Measurements from ENCODE around the gene VTA1. TPM values are rescaled to one million over a fixed set of nuclear protein-coding genes. Genes with fewer than 3 reads are reported as not detected.
"Not testable (repeated sequence)": the region's sequence is repeated elsewhere in the genome, so short reads cannot be mapped to it uniquely, and the experiment has no call there.

The VTA1 gene
- total and polyA plus RNA-seq, 2 of the 4 experiments (the other 2 are of a cell fraction) = 60.9 to 120 TPM

- H3K18ac ChIP-seq (ENCODE audit: low read depth, low read length); H3K56ac ChIP-seq (ENCODE audit: extremely low read depth, insufficient read depth, low read length); intact Hi-C loops (cut with micrococcal nuclease); H2BK20ac ChIP-seq (ENCODE audit: low read depth, low read length); H3K9me3 ChIP-seq (ENCODE audit: control insufficient read depth, insufficient read depth, low read length); H3K23ac ChIP-seq (ENCODE audit: low read depth, low read length); H2AK5ac ChIP-seq (ENCODE audit: low read depth, low read length); BruUV-seq (replicated peaks); in situ Hi-C loops (cut with MboI; ENCODE audit: low sequenced_read_pairs); H3K4me1 ChIP-seq (ENCODE audit: control insufficient read depth, insufficient read depth, low read length); DNase-seq; H4K8ac ChIP-seq (ENCODE audit: low read depth in 2 of 2, low read length in 2 of 2); H3K27ac ChIP-seq (ENCODE audit: insufficient read depth, low read length); H4K20me1 ChIP-seq (ENCODE audit: insufficient read depth, low read length); H3K9me1 ChIP-seq (ENCODE audit: insufficient read depth, low read length); H4K91ac ChIP-seq (ENCODE audit: insufficient read depth, low read depth, low read length); H3K4ac ChIP-seq (ENCODE audit: low read depth, low read length); dilution Hi-C loops (cut with HindIII; ENCODE audit: low sequenced_read_pairs, unreplicated experiment); H3K4me3 ChIP-seq (ENCODE audit: insufficient read depth, low read depth, low read length); H3K9ac ChIP-seq (ENCODE audit: low read depth, low read length); H2BK5ac ChIP-seq (ENCODE audit: low read depth, low read length, poor library complexity, severe bottlenecking); H3K27me3 ChIP-seq (ENCODE audit: control insufficient read depth, insufficient read depth, low read length); ATAC-seq (ENCODE audit: low read depth); H3K4me2 ChIP-seq (ENCODE audit: low read depth, low read length); H3K14ac ChIP-seq (replicated peaks; ENCODE audit: low read depth, low read length); H3K36me3 ChIP-seq (ENCODE audit: control insufficient read depth, insufficient read depth, low read length); H2AFZ ChIP-seq (replicated peaks; ENCODE audit: low read length, poor library complexity); H4K5ac ChIP-seq (ENCODE audit: low read depth, low read length); H2BK120ac ChIP-seq (ENCODE audit: low read depth, low read length); POLR2A ChIA-PET (ENCODE audit: unreplicated experiment); H2BK15ac ChIP-seq (ENCODE audit: low read depth, low read length); H2AK9ac ChIP-seq (replicated peaks; ENCODE audit: low read depth, low read length, poor library complexity): not testable (repeated sequence)
- peaks cover 0 to 12% of the 10 kb centered on the region in 2 experiments; a peak in 2 of 4 replicates for H3K79me1 ChIP-seq (ENCODE audit: low read depth in 1 of 2, low read length in 2 of 2)
- CTCF ChIA-PET = interaction anchor here (0.6 to 0.7 kb wide), 2 partner anchors 30 to 42 kb away, joined by 6 to 7 read pairs; partner anchors contain the start of gene NMBR
- 80% methylated on average over 1 of the region's 8 CpGs; no CpG with 5 or more reads in 1 of the 2 experiments for WGBS, 2 experiments (ENCODE audit: extremely low coverage in 2 of 2, insufficient read length in 1 of 2)
These were observed 41.3 kb downstream of the VTA1 start for GRCh38 chr6:142188341-142188740.

Measured in IMR-90 (cell line).